Endothelial cell of umbilical vein (primary cell): ENCODE data around the gene ITGA2B. TPM values are rescaled to one million over a fixed set of nuclear protein-coding genes. Genes with fewer than 3 reads are reported as not detected.

Experiments used
- BruUV-seq: library from RNA; stranded (reverse); fragments of 400-500 nt; replicated peaks from 2 replicates; lab custom pipeline; 2021; lab: Mats Ljungman, UMichigan
- CTCF ChIA-PET: fragments of 300-600, 350-600 bp; sonication (Branson Sonifier 250); formaldehyde crosslinking; loops from one replicate; lab custom pipeline; 2021; ENCODE audit warnings: antibody characterized with exemption, inconsistent platforms; lab: Charles Lee
- POLR2A ChIA-PET: fragments of 300-600, 350-600 bp; sonication (Branson Sonifier 250); formaldehyde crosslinking; loops from one replicate; lab custom pipeline; 2021; ENCODE audit warnings: antibody characterized with exemption, inconsistent platforms; lab: Charles Lee
- DNase-seq: peaks from one replicate; pipeline ENCODE4 v3.0.0-alpha.2; 2011; ENCODE audit warnings: low read depth, low spot score
- FAIRE-seq: peaks from 2 replicates; lab custom pipeline; 2011; peaks lifted over from hg19 to GRCh38; lab: Jason Lieb, UNC
- H2AFZ ChIP-seq: 2 replicates; pipeline ENCODE4 v1.6.0; 2012; ENCODE audit warnings: low read depth, low read length, control low read depth, inconsistent platforms
- H3K27ac ChIP-seq: 2 replicates; pipeline ENCODE4 v1.5.1; 2011; ENCODE audit warnings: low read depth, mild to moderate bottlenecking, control low read depth, low read length, moderate library complexity; ENCODE audit not compliant: insufficient read depth
- H3K27me3 ChIP-seq, 2 experiments: 2 replicates each; pipeline versions ENCODE4 v1.6.0 to v1.6.1; 2011; ENCODE audit warnings: low read length in 2 of 2, mixed read lengths in 1 of 2; ENCODE audit not compliant: control insufficient read depth in 2 of 2, insufficient read depth in 2 of 2
- H3K36me3 ChIP-seq, 2 experiments: 2 replicates in 1 of 2; 3 replicates in 1 of 2; pipeline ENCODE4 v1.5.1; 2011; ENCODE audit warnings: low read length in 2 of 2, mild to moderate bottlenecking in 1 of 2, moderate library complexity in 1 of 2; ENCODE audit not compliant: control insufficient read depth in 2 of 2, insufficient read depth in 2 of 2; ENCODE audit errors: extremely low read depth in 1 of 2
- H3K4me1 ChIP-seq: 3 replicates; pipeline ENCODE4 v1.5.1; 2011; ENCODE audit warnings: mild to moderate bottlenecking, low read length; ENCODE audit not compliant: control insufficient read depth, insufficient read depth; ENCODE audit errors: extremely low read depth
- H3K4me2 ChIP-seq: 2 replicates; pipeline ENCODE4 v1.6.1; 2011; ENCODE audit warnings: low read length, control low read depth, mixed read lengths; ENCODE audit not compliant: insufficient read depth
- H3K4me3 ChIP-seq, 3 experiments: fragments of 200-600 bp in 1 of 3; sonication (generic), shearing (Covaris generic) in 1 of 3; replicated peaks in 1 of 3; 2 replicates each; pipeline ENCODE4 v1.5.1; 2011 to 2016; ENCODE audit warnings: control low read depth in 3 of 3, low read length in 3 of 3, mild to moderate bottlenecking in 2 of 3, inconsistent platforms in 1 of 3, low read depth in 1 of 3, moderate library complexity in 1 of 3; ENCODE audit not compliant: insufficient read depth in 1 of 3
- H3K79me2 ChIP-seq: 2 replicates; pipeline ENCODE4 v1.6.0; 2012; ENCODE audit warnings: low read length, inconsistent platforms; ENCODE audit not compliant: control insufficient read depth, insufficient read depth
- H3K9ac ChIP-seq: replicated peaks from 2 replicates; pipeline ENCODE3; 2011; ENCODE audit warnings: low read length, control low read depth; ENCODE audit not compliant: insufficient read depth; ENCODE audit errors: extremely low read depth
- H3K9me1 ChIP-seq: replicated peaks from 3 replicates; pipeline ENCODE4 v1.6.0; 2011; ENCODE audit warnings: mild to moderate bottlenecking, low read length; ENCODE audit not compliant: control insufficient read depth, insufficient read depth; ENCODE audit errors: extremely low read depth
- H3K9me3 ChIP-seq: replicated peaks from 2 replicates; pipeline ENCODE4 v1.5.1; 2012; ENCODE audit warnings: low read length, inconsistent platforms; ENCODE audit not compliant: control insufficient read depth, insufficient read depth
- H4K20me1 ChIP-seq: replicated peaks from 2 replicates; pipeline ENCODE3; 2011; ENCODE audit warnings: mild to moderate bottlenecking, low read length; ENCODE audit not compliant: control insufficient read depth, insufficient read depth; ENCODE audit errors: extremely low read depth
- EZH2 ChIP-seq: IDR thresholded peaks from 2 replicates; pipeline ENCODE4 v1.6.1; 2012; ENCODE audit warnings: borderline replicate concordance, low read depth, mild to moderate bottlenecking, moderate library complexity, low read length, inconsistent platforms; ENCODE audit not compliant: severe bottlenecking
- FOS ChIP-seq: IDR thresholded peaks from 2 replicates; pipeline ENCODE4 v1.6.1; 2011; ENCODE audit warnings: mild to moderate bottlenecking, low read length, moderate library complexity, borderline replicate concordance; ENCODE audit not compliant: insufficient read depth
- GATA2 ChIP-seq: IDR thresholded peaks from 2 replicates; pipeline ENCODE4 v1.7.0; 2011; ENCODE audit warnings: low read depth, mild to moderate bottlenecking, moderate library complexity, mixed read lengths, low read length; ENCODE audit not compliant: insufficient read length, insufficient read depth
- POLR2A ChIP-seq: IDR thresholded peaks from 2 replicates; pipeline ENCODE4 v1.6.1; 2012; ENCODE audit warnings: low read depth, mild to moderate bottlenecking, control low read depth, low read length
- POLR2AphosphoS5 ChIP-seq: IDR thresholded peaks from 2 replicates; pipeline ENCODE4 v1.6.1; 2012; ENCODE audit warnings: low read depth, mild to moderate bottlenecking, control low read depth, low read length, moderate library complexity; ENCODE audit not compliant: insufficient read depth
- dilution Hi-C: fragments of 300-500 bp; cut with MboI; formaldehyde crosslinking; loops from one replicate; pipeline ENCODE4 v1.15.0; 2019; ENCODE audit warnings: low sequenced_read_pairs; ENCODE audit not compliant: extremely low pct_ligation_motif_present
- intact Hi-C: fragments of 100-400 bp; cut with micrococcal nuclease; formaldehyde crosslinking; loops from one replicate; pipeline ENCODE4 v1.10.0; 2022
- polyA plus RNA-seq, 4 experiments: library from polyadenylated mRNA; depleted of rRNA in 3 of 4; stranded (reverse) in 3 of 4; unstranded in 1 of 4; fragments of >200 nt; gene quantifications; 2 replicates each; pipeline versions ENCODE4 v1.2.1 to v1.2.3, GENCODE V29; 2011 to 2012; ENCODE audit warnings: missing spikeins in 1 of 4
- total RNA-seq: library from RNA; stranded (reverse); gene quantifications from 2 replicates; pipeline ENCODE4 v1.2.3, GENCODE V29; 2021
- TF ChIP-seq, protein P1 (sequence below), 2 donors: IDR thresholded peaks; 1 replicate in 1 of 2; 2 replicates in 1 of 2; pipeline ENCODE4 v1.5.1; 2011; ENCODE audit warnings: low read length in 2 of 2, mild to moderate bottlenecking in 2 of 2, moderate library complexity in 2 of 2, control low read depth in 1 of 2, inconsistent platforms in 1 of 2, low read depth in 1 of 2; ENCODE audit not compliant: insufficient read depth in 1 of 2; ENCODE audit errors: extremely low read depth in 1 of 2

Gene ITGA2B
- total and polyA plus RNA-seq, 2 donors (not counting 3 experiments of a cell fraction or from before 2014, with no cell fraction given), result 0.26 to 0.82 TPM

DNA sequence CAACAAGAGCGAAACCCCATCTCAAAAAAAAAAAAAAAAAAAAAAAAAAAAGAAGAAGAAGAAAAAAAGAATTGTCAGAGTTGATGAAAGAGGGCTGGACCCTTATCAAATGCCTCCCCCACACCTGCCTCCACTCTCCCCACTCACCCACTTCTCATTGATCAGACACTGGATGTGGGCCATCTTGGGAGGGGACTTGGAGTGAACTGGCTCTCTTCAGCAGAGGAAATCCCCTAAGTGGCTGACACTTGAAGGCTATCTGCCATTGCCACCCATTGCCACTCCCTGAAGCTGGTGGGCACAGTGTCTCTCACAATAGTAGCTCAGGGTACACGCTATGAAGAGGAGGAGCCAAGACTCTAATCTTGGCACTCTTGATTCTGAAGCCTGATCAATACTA, 1.6 kb downstream of the ITGA2B start:
- dilution Hi-C loops, result no loop called here
- no TSS peak for BruUV-seq
- H3K9ac ChIP-seq, result no peak overlapping the region
- FAIRE-seq (no peak), DNase-seq (no peak)
- no peak overlapping the region for H3K4me3 ChIP-seq
- TF ChIP-seq POLR2AphosphoS5 (no peak), POLR2A (no peak), EZH2 (no peak), FOS (no peak), GATA2 (no peak)
- TF ChIP-seq, protein P1, sequence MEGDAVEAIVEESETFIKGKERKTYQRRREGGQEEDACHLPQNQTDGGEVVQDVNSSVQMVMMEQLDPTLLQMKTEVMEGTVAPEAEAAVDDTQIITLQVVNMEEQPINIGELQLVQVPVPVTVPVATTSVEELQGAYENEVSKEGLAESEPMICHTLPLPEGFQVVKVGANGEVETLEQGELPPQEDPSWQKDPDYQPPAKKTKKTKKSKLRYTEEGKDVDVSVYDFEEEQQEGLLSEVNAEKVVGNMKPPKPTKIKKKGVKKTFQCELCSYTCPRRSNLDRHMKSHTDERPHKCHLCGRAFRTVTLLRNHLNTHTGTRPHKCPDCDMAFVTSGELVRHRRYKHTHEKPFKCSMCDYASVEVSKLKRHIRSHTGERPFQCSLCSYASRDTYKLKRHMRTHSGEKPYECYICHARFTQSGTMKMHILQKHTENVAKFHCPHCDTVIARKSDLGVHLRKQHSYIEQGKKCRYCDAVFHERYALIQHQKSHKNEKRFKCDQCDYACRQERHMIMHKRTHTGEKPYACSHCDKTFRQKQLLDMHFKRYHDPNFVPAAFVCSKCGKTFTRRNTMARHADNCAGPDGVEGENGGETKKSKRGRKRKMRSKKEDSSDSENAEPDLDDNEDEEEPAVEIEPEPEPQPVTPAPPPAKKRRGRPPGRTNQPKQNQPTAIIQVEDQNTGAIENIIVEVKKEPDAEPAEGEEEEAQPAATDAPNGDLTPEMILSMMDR (IDR thresholded peaks at IDR 0.05; ENCODE audit: extremely low read depth in 1 of 2, insufficient read depth in 1 of 2, low read depth in 1 of 2, low read length in 2 of 2), result no peak
- ChIA-PET POLR2A (no interaction called here), CTCF (interaction anchor here (0.7 kb wide), 1 partner anchor 56 kb away, joined by 3 read pairs; no protein-coding TSS in a partner anchor)
- H3K4me2 ChIP-seq, result no peak overlapping the region
- H3K27ac ChIP-seq, result no peak overlapping the region
- no peaks in the 10 kb centered on the region for H4K20me1 ChIP-seq
- no peak overlapping the region for H2AFZ ChIP-seq
- no peaks in the 10 kb centered on the region for H3K36me3 ChIP-seq
- no peaks in the 10 kb centered on the region for H3K79me2 ChIP-seq
- peaks cover 8% of the 10 kb centered on the region for H3K4me1 ChIP-seq
- H3K9me3 ChIP-seq, result no peaks in the 10 kb centered on the region
- no peaks in the 10 kb centered on the region for H3K9me1 ChIP-seq
- H3K27me3 ChIP-seq, result peaks cover 13% of the 10 kb centered on the region in 2 experiments
- intact Hi-C loops, result no loop called here

DNA sequence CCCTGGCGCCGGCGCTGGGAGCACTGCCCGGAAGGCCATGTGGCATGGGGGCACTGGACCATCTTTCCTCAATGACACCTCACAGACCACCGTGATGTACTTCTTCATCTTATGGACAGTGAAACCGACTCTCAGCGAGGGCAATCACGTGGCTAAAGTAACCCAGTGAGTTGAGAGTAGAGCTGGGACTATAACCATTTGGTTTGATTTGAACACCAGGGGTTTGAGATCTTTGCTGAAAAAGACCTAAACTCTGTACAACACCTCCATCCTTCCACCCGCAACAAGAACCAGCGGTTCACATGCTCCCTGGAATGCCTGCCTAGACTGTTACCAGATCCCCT, 3.3 kb downstream of the ITGA2B start:
- FAIRE-seq (no peak), DNase-seq (no peak)
- Histone ChIP-seq H3K27ac (no peak overlapping the region), H3K9me1 (no peaks in the 10 kb centered on the region), H3K4me2 (no peak overlapping the region), H3K27me3 (peaks cover 13% of the 10 kb centered on the region in 2 experiments), H3K4me3 (no peak overlapping the region), H2AFZ (no peak overlapping the region), H3K9ac (no peak overlapping the region), H3K36me3 (no peaks in the 10 kb centered on the region), H4K20me1 (no peaks in the 10 kb centered on the region), H3K79me2 (no peaks in the 10 kb centered on the region), H3K4me1 (peaks cover 8% of the 10 kb centered on the region), H3K9me3 (no peaks in the 10 kb centered on the region)
- intact Hi-C loops (no loop called here), dilution Hi-C loops (no loop called here)
- POLR2A ChIA-PET, result no interaction called here
- no TSS peak for BruUV-seq
- CTCF ChIA-PET, result interaction anchor here (1.5 to 3.0 kb wide), 3 partner anchors 10 to 137 kb away, joined by 5 to 16 read pairs (median 11); no protein-coding TSS in a partner anchor
- TF ChIP-seq EZH2 (no peak), POLR2AphosphoS5 (no peak)
